KMS-11 (cell line): ENCODE data around the gene RALGPS1.

Experiments
- H2AFZ ChIP-seq: fragments of 200-600 bp; sonication (generic); 2 replicates; pipeline ENCODE4 v1.6.1; 2016; ENCODE audit warnings: antibody characterized with exemption, mixed run types, low read depth
- H3K27ac ChIP-seq: fragments of 200-600 bp; sonication (generic); 2 replicates; pipeline ENCODE4 v1.6.1; 2016; ENCODE audit warnings: mild to moderate bottlenecking, mixed run types
- H3K27me3 ChIP-seq: fragments of 200-600 bp; sonication (generic); 2 replicates; pipeline ENCODE4 v1.6.1; 2017; ENCODE audit warnings: mild to moderate bottlenecking, low read depth, mixed run types, moderate library complexity; ENCODE audit not compliant: insufficient read depth
- H3K36me3 ChIP-seq: fragments of 200-600 bp; sonication (generic); 2 replicates; pipeline ENCODE4 v1.6.1; 2017; ENCODE audit warnings: mild to moderate bottlenecking, mixed run types; ENCODE audit not compliant: insufficient read depth
- H3K4me1 ChIP-seq: fragments of 200-600 bp; sonication (generic); 2 replicates; pipeline ENCODE4 v1.6.1; 2016; ENCODE audit warnings: mild to moderate bottlenecking, low read depth, mixed run types; ENCODE audit not compliant: poor library complexity, severe bottlenecking
- H3K4me2 ChIP-seq: fragments of 200-600 bp; sonication (generic); 2 replicates; pipeline ENCODE4 v1.7.0; 2016; ENCODE audit warnings: mild to moderate bottlenecking, mixed run types
- H3K4me3 ChIP-seq: fragments of 200-600 bp; sonication (generic); IDR thresholded peaks from 2 replicates; pipeline ENCODE4 v1.6.1; 2017; ENCODE audit warnings: low read depth, low read length, mixed read lengths; ENCODE audit not compliant: insufficient read depth
- H3K79me2 ChIP-seq: fragments of 200-600 bp; sonication (generic); 2 replicates; pipeline ENCODE4 v1.6.1; 2016; ENCODE audit warnings: low read depth, mixed run types; ENCODE audit not compliant: insufficient read depth
- H3K9ac ChIP-seq: fragments of 200-600 bp; sonication (generic); 2 replicates; pipeline ENCODE4 v1.6.1; 2016; ENCODE audit warnings: mild to moderate bottlenecking, mixed run types
- H4K20me1 ChIP-seq: fragments of 200-600 bp; sonication (generic); 2 replicates; pipeline ENCODE4 v1.6.1; 2016; ENCODE audit warnings: mild to moderate bottlenecking, mixed run types; ENCODE audit not compliant: insufficient read depth
- TF ChIP-seq, protein P1 (sequence below): fragments of 200-600 bp; sonication (generic); conservative IDR thresholded peaks from 2 replicates; pipeline ENCODE4 v1.6.1; 2017; ENCODE audit warnings: low read depth, mild to moderate bottlenecking, antibody characterized with exemption, low read length, moderate library complexity, mixed read lengths

RALGPS1 gene

DNA sequence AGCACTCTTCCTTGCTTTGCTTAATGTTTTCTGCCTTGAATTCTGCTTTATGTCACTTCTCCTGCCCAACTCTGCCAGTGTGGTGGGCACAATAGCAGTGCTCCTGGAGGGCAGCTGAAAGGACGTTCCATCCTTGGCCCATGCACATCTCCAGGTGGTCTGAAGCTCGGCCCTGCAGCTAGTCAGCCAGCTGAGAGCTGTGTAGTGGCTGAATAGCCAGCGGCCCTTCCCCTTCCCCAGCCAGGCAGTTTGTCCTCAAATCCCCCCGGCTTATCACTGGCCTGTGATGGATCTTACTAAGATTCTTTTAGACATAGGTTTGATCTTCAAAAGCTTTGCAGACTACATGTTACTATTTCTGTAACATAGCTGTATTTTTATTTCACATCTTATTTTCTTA lies 250.5 kb downstream of the RALGPS1 start:
- Histone ChIP-seq H3K27me3 (no peaks in the 10 kb centered on the region), H3K9ac (no peak overlapping the region), H2AFZ (no peak overlapping the region), H3K4me3 (no peak overlapping the region), H3K79me2 (no peaks in the 10 kb centered on the region), H3K36me3 (no peaks in the 10 kb centered on the region), H4K20me1 (no peaks in the 10 kb centered on the region), H3K4me2 (no peak overlapping the region), H3K27ac (no peak overlapping the region), H3K4me1 (peaks cover 6% of the 10 kb centered on the region)
- TF ChIP-seq, protein P1, sequence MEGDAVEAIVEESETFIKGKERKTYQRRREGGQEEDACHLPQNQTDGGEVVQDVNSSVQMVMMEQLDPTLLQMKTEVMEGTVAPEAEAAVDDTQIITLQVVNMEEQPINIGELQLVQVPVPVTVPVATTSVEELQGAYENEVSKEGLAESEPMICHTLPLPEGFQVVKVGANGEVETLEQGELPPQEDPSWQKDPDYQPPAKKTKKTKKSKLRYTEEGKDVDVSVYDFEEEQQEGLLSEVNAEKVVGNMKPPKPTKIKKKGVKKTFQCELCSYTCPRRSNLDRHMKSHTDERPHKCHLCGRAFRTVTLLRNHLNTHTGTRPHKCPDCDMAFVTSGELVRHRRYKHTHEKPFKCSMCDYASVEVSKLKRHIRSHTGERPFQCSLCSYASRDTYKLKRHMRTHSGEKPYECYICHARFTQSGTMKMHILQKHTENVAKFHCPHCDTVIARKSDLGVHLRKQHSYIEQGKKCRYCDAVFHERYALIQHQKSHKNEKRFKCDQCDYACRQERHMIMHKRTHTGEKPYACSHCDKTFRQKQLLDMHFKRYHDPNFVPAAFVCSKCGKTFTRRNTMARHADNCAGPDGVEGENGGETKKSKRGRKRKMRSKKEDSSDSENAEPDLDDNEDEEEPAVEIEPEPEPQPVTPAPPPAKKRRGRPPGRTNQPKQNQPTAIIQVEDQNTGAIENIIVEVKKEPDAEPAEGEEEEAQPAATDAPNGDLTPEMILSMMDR, result no peak

DNA sequence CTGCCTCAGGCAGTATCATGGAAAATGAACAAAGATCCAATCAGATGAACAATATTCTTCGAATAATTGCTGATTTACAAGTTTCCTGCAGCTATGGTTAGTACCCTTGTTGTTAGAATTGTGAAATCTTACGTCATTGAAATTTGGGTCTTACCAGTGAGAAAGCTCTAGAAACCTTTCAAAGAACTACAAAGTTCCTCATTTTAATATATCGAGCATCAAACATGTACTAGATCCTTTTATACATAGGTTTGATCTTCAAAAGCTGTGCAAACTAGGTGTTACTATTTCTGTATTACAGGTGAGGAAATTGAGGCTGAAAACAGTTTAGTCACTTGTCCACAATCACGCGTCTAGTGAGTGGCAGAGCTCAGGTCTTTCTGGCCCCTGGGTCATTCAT lies 251.5 kb downstream of the RALGPS1 start:
- no peak overlapping the region for H3K9ac ChIP-seq
- no peak overlapping the region for H2AFZ ChIP-seq
- peaks cover 6% of the 10 kb centered on the region for H3K4me1 ChIP-seq
- no peaks in the 10 kb centered on the region for H3K79me2 ChIP-seq
- no peaks in the 10 kb centered on the region for H4K20me1 ChIP-seq
- no peak overlapping the region for H3K4me2 ChIP-seq
- no peaks in the 10 kb centered on the region for H3K27me3 ChIP-seq
- H3K27ac ChIP-seq, result no peak overlapping the region
- TF ChIP-seq, protein P1, result no peak
- H3K36me3 ChIP-seq, result no peaks in the 10 kb centered on the region
- no peak overlapping the region for H3K4me3 ChIP-seq

DNA sequence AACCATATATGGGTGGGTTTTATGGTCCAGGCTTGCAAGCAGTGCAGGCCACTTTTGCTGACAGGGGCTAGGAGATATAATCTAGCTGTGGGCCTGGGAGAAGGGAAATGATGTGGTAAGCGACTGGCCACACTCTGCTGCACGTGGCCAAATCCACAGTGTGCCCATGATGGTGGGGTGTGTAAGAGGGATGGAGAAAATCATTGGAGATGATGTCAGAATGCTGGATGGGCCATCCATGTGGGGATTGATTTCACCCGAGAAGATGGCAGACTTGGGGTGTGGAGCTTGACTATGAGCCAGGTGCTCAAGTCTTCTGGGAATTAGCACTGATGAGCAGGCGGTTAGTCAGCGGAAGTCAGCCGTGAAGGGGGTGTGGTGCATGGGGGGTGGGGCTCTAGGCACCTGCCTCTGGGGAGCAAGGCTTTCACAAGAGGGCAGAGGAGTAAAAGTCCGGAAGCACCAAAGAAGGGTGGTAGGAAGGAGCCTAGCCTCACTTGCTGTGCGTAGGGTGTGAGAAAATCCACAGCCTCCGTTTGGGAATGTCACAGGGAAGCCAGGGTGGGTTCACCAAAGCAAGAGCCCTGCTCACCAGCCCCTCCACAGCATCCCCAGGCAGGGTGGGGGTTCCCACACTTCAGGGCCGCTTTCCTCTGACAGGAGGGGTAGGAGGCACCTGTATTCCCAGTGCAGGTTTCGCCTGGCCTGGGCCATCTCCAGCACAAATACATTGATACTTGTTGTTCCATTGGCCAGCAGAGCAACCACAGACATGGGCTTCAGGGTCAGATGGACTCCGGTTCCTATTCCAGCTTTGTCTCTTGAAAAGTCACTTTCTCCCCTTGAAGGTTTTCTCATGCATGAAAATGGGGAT lies 252.3 kb downstream of the RALGPS1 start:
- Histone ChIP-seq H3K36me3 (no peaks in the 10 kb centered on the region), H3K27ac (no peak overlapping the region), H3K4me1 (peaks cover 6% of the 10 kb centered on the region), H3K4me3 (no peak overlapping the region), H3K9ac (no peak overlapping the region), H3K27me3 (no peaks in the 10 kb centered on the region), H3K4me2 (no peak overlapping the region), H3K79me2 (no peaks in the 10 kb centered on the region), H2AFZ (no peak overlapping the region), H4K20me1 (no peaks in the 10 kb centered on the region)
- TF ChIP-seq, protein P1, result no peak

DNA sequence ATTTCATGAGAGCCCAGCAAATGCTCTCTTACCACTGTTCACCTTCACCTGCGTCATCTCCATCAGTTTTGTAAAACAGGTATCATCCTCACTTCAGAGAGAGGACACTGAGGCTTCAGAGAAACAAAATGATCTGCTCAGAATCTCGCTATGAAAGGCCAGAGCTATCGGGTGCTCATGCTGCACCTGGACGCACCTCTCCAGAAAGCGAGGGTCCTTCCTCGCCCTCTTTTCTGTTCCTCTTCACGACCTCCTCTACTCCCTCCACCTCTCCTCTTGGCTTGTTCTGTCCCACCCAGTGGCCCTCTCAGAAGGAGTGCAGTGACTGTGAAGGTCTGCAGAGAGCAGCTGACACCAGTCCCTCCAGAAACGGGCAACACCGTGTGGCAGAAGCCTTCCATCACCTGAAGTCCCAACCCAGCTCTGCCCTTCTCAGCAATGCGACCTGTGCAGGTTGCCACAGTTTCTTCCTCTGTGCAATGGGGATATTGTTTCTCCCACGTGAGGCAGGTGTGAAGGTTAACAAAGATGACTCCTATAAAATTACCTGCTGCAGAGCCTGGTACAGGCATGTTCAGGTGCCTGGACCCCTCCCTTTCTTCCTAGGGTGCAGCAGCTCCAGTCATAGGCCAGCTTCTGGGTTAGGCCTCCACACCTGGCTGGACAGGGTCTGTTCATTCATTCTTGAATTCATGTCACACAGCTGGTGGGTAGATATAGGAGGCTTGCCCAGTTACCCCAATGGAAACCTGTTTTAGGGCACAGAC lies 253.2 kb downstream of the RALGPS1 start:
- no peak overlapping the region for H3K27ac ChIP-seq
- H3K9ac ChIP-seq, result no peak overlapping the region
- H3K4me1 ChIP-seq, result peaks cover 6% of the 10 kb centered on the region
- no peak overlapping the region for H3K4me2 ChIP-seq
- no peak overlapping the region for H2AFZ ChIP-seq
- H3K27me3 ChIP-seq, result no peaks in the 10 kb centered on the region
- TF ChIP-seq, protein P1, result no peak
- H3K4me3 ChIP-seq, result no peak overlapping the region
- no peaks in the 10 kb centered on the region for H3K79me2 ChIP-seq
- no peaks in the 10 kb centered on the region for H3K36me3 ChIP-seq
- no peaks in the 10 kb centered on the region for H4K20me1 ChIP-seq
